OCI-LY1 (cell line): ENCODE results near the gene RPP25L.

ENCODE experiments used
- EZH2 ChIP-seq: fragments of 200-600 bp; sonication (generic), shearing (Covaris generic); IDR thresholded peaks from 2 replicates; pipeline ENCODE4 v1.8.0; 2017; ENCODE audit warnings: borderline replicate concordance, mixed run types, mild to moderate bottlenecking, antibody characterized with exemption, low read length, moderate library complexity, mixed read lengths
- TF ChIP-seq, protein P1 (sequence below): fragments of 200-600 bp; sonication (generic), shearing (Covaris generic); IDR thresholded peaks from 2 replicates; pipeline ENCODE4 v1.5.1; 2017; ENCODE audit warnings: mild to moderate bottlenecking, antibody characterized with exemption, low read length, moderate library complexity, mixed read lengths

DNA sequence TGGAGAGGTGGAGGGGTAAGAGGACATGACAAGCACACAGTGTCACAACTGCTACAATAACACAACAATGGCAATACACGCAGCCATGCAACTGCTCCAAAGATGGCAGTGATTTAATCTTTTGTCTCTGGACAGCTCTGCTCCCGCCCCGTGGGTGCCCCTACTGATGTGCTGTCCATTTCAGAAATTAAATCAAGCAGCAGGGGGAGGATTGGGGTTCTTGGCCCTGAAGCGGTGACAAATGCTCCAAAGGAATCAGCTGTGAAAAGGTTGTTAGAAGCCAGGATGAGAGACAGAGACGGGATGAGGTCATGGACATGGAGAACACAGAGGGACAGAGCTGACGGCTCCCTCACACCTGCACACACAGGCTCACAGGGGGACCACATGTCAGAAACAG, 44.9 kb downstream of the RPP25L start:
- TF ChIP-seq, protein P1, sequence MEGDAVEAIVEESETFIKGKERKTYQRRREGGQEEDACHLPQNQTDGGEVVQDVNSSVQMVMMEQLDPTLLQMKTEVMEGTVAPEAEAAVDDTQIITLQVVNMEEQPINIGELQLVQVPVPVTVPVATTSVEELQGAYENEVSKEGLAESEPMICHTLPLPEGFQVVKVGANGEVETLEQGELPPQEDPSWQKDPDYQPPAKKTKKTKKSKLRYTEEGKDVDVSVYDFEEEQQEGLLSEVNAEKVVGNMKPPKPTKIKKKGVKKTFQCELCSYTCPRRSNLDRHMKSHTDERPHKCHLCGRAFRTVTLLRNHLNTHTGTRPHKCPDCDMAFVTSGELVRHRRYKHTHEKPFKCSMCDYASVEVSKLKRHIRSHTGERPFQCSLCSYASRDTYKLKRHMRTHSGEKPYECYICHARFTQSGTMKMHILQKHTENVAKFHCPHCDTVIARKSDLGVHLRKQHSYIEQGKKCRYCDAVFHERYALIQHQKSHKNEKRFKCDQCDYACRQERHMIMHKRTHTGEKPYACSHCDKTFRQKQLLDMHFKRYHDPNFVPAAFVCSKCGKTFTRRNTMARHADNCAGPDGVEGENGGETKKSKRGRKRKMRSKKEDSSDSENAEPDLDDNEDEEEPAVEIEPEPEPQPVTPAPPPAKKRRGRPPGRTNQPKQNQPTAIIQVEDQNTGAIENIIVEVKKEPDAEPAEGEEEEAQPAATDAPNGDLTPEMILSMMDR: no peak
- no peak for TF ChIP-seq EZH2
